H9 (cell line): ENCODE results near the gene LRRIQ4. TPM values are rescaled to one million over a fixed set of nuclear protein-coding genes. Genes with fewer than 3 reads are reported as not detected.

Experiments
- DNase-seq: peaks from one replicate; pipeline ENCODE4 v3.0.0-alpha.2; 2017
- H2AFZ ChIP-seq: one replicate; pipeline ENCODE4 v1.6.1; 2013; ENCODE audit warnings: mild to moderate bottlenecking, low read length, control low read depth, moderate library complexity
- H2AK5ac ChIP-seq: 2 replicates; pipeline ENCODE4 v1.6.1; 2013; ENCODE audit warnings: low read length, control low read depth, mixed read lengths; ENCODE audit not compliant: insufficient read length
- H2BK120ac ChIP-seq: one replicate; pipeline ENCODE4 v1.6.1; 2013; ENCODE audit warnings: low read depth, mild to moderate bottlenecking, low read length, control low read depth, inconsistent platforms; ENCODE audit not compliant: poor library complexity, severe bottlenecking
- H2BK12ac ChIP-seq: 2 replicates; pipeline ENCODE4 v1.6.1; 2013; ENCODE audit warnings: low read length, control low read depth, mixed read lengths, low read depth; ENCODE audit not compliant: insufficient read length
- H2BK15ac ChIP-seq: 2 replicates; pipeline ENCODE4 v1.6.1; 2013; ENCODE audit warnings: low read depth, low read length, control low read depth
- H2BK20ac ChIP-seq: one replicate; pipeline ENCODE4 v1.6.1; 2013; ENCODE audit warnings: low read depth, mild to moderate bottlenecking, low read length, control low read depth, inconsistent platforms; ENCODE audit not compliant: poor library complexity, severe bottlenecking
- H2BK5ac ChIP-seq: 2 replicates; pipeline ENCODE4 v1.6.1; 2013; ENCODE audit warnings: low read length, control low read depth, mixed read lengths; ENCODE audit not compliant: insufficient read length
- H3K14ac ChIP-seq: 2 replicates; pipeline ENCODE4 v1.6.1; 2013; ENCODE audit warnings: low read length, control low read depth; ENCODE audit not compliant: insufficient read depth
- H3K18ac ChIP-seq: 2 replicates; pipeline ENCODE4 v1.6.1; 2013; ENCODE audit warnings: low read depth, mild to moderate bottlenecking, mixed read lengths, low read length, control low read depth; ENCODE audit not compliant: insufficient read length
- H3K23ac ChIP-seq: 2 replicates; pipeline ENCODE4 v1.6.1; 2013; ENCODE audit warnings: low read length, control low read depth, mixed read lengths, low read depth; ENCODE audit not compliant: insufficient read length
- H3K23me2 ChIP-seq: 2 replicates; pipeline ENCODE4 v1.6.1; 2013; ENCODE audit warnings: low read depth, mild to moderate bottlenecking, mixed read lengths, low read length, control low read depth; ENCODE audit not compliant: insufficient read length, poor library complexity, severe bottlenecking
- H3K27ac ChIP-seq: 2 replicates; pipeline ENCODE4 v1.5.1; 2013; ENCODE audit warnings: low read length, control low read depth, mixed read lengths, low read depth; ENCODE audit not compliant: insufficient read length
- H3K27me3 ChIP-seq: 2 replicates; pipeline ENCODE4 v1.6.1; 2013; ENCODE audit warnings: low read length, control low read depth, inconsistent platforms; ENCODE audit not compliant: insufficient read depth
- H3K4ac ChIP-seq: 2 replicates; pipeline ENCODE4 v1.6.1; 2013; ENCODE audit warnings: low read depth, mild to moderate bottlenecking, control low read depth, inconsistent platforms, low read length, moderate library complexity
- H3K4me1 ChIP-seq: 2 replicates; pipeline ENCODE4 v1.6.1; 2013; ENCODE audit warnings: low read length, control low read depth, inconsistent platforms; ENCODE audit not compliant: insufficient read depth
- H3K4me2 ChIP-seq: 2 replicates; pipeline ENCODE4 v1.6.1; 2013; ENCODE audit warnings: low read length, control low read depth, mixed read lengths; ENCODE audit not compliant: insufficient read length, insufficient read depth
- H3K56ac ChIP-seq: 2 replicates; pipeline ENCODE4 v1.6.1; 2013; ENCODE audit warnings: low read depth, mild to moderate bottlenecking, mixed read lengths, low read length, control low read depth; ENCODE audit not compliant: insufficient read length
- H3K79me1 ChIP-seq: 2 replicates; pipeline ENCODE4 v1.6.1; 2013; ENCODE audit warnings: low read depth, mild to moderate bottlenecking, moderate library complexity, low read length, control low read depth, inconsistent platforms; ENCODE audit not compliant: insufficient read depth, poor library complexity, severe bottlenecking
- H3K79me2 ChIP-seq: 2 replicates; pipeline ENCODE4 v1.6.1; 2013; ENCODE audit warnings: low read length, control low read depth, inconsistent platforms; ENCODE audit not compliant: insufficient read depth
- H3K9ac ChIP-seq: 2 replicates; pipeline ENCODE4 v1.6.1; 2013; ENCODE audit warnings: low read length, control low read depth, mixed read lengths; ENCODE audit not compliant: insufficient read length; ENCODE audit errors: extremely low read depth
- H3K9me3 ChIP-seq: one replicate; pipeline ENCODE4 v1.6.1; 2013; ENCODE audit warnings: low read depth, low read length, inconsistent platforms; ENCODE audit not compliant: control insufficient read depth
- H3T11ph ChIP-seq: one replicate; pipeline ENCODE4 v1.6.1; 2013; ENCODE audit warnings: mild to moderate bottlenecking, low read length, control low read depth, inconsistent platforms
- H4K20me1 ChIP-seq: one replicate; pipeline ENCODE4 v1.6.1; 2013; ENCODE audit not compliant: control insufficient read depth, insufficient read length, insufficient read depth
- H4K5ac ChIP-seq: 2 replicates; pipeline ENCODE4 v1.6.1; 2013; ENCODE audit warnings: low read depth, mild to moderate bottlenecking, mixed read lengths, low read length, control low read depth; ENCODE audit not compliant: insufficient read length
- H4K8ac ChIP-seq: replicated peaks from 2 replicates; pipeline ENCODE4 v1.6.1; 2013; ENCODE audit warnings: low read length, control low read depth, mixed read lengths, low read depth; ENCODE audit not compliant: insufficient read length
- H4K91ac ChIP-seq: 2 replicates; pipeline ENCODE4 v1.6.1; 2013; ENCODE audit warnings: low read depth, mild to moderate bottlenecking, moderate library complexity, mixed read lengths, low read length, control low read depth; ENCODE audit not compliant: insufficient read length
- H3K27ac Mint-ChIP-seq, 3 experiments: 2 replicates in 2 of 3; 3 replicates in 1 of 3; pipeline ENCODE4 v1.8.0; 2020 to 2021; ENCODE audit warnings: mixed read lengths in 3 of 3, mild to moderate bottlenecking in 1 of 3, moderate library complexity in 1 of 3
- H3K27me3 Mint-ChIP-seq: 2 replicates; pipeline ENCODE4 v1.8.0; 2021; ENCODE audit warnings: low read depth, mild to moderate bottlenecking, moderate library complexity, mixed read lengths
- H3K36me3 Mint-ChIP-seq, 3 experiments: 2 replicates in 2 of 3; 3 replicates in 1 of 3; pipeline ENCODE4 v1.8.0; 2020 to 2021; ENCODE audit warnings: low read depth in 3 of 3, mixed read lengths in 3 of 3; ENCODE audit not compliant: insufficient read depth in 1 of 3
- H3K4me1 Mint-ChIP-seq, 2 experiments: 2 replicates each; pipeline ENCODE4 v1.8.0; 2020; ENCODE audit warnings: mixed read lengths in 2 of 2
- H3K4me3 Mint-ChIP-seq, 2 experiments: 2 replicates in 1 of 2; 3 replicates in 1 of 2; pipeline ENCODE4 v1.8.0; 2020 to 2021; ENCODE audit warnings: mild to moderate bottlenecking in 2 of 2, mixed read lengths in 2 of 2, moderate library complexity in 1 of 2
- H3K9me3 Mint-ChIP-seq, 2 experiments: 2 replicates in 1 of 2; 3 replicates in 1 of 2; pipeline ENCODE4 v1.8.0; 2020; ENCODE audit warnings: mild to moderate bottlenecking in 2 of 2, mixed read lengths in 2 of 2, moderate library complexity in 1 of 2
- WGBS: extraction: QIAGEN DNeasy Blood & Tissue Kit; methylation state at CpG from one replicate; pipeline ENCODE4 v1.1.7; 2013; ENCODE audit warnings: missing lambda C conversion rate, low lambda C conversion rate, mixed read lengths; ENCODE audit not compliant: insufficient read length; ENCODE audit errors: extremely low coverage; 5-methylcytosine and 5-hydroxymethylcytosine counted together
- total RNA-seq: library from RNA; stranded (reverse); gene quantifications from 2 replicates; pipeline ENCODE4 v1.2.1, GENCODE V29; 2021
- TF ChIP-seq, protein P1 (sequence below): fragments of 200-600 bp; sonication (generic); conservative IDR thresholded peaks from 3 replicates; pipeline ENCODE4 v1.8.0; 2021; ENCODE audit warnings: antibody characterized with exemption, mild to moderate bottlenecking

LRRIQ4 gene
- total RNA-seq, 1 experiment from 2014 or later = not detected

DNA sequence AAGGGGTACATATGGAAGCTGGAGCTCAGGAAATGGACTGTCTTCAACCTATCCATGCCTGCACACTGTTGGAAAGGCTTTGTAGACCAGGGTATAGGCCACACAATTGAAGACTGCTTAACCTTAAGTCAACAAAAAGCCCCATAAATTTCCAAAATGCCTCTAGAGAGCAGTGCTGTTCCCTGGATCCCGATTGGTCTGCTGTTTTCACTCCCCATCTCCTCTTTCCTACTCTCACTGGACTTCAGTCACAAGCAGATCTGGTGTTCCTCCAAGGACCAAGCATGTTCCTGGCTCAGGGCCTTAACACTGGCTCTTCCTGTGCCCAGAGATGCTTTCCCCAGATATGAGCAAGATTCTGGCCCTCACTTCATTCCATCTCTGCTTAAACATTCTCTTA lies 22.9 kb downstream of the LRRIQ4 start:
- no CpG with 5 or more reads among the region's 1 CpG for WGBS
- no peak overlapping the region for H4K91ac ChIP-seq

More for the DNA sequence above, 22.9 kb downstream of the LRRIQ4 start:
- Histone ChIP-seq H3K9ac (no peak overlapping the region), H3K18ac (no peak overlapping the region), H3K56ac (no peak overlapping the region), H2BK15ac (no peak overlapping the region), H4K8ac (no peak overlapping the region), H4K5ac (no peak overlapping the region), H3K4me1 (no peaks in the 10 kb centered on the region), H3K27ac (no peak overlapping the region), H2BK12ac (no peak overlapping the region), H2BK120ac (no peak overlapping the region), H3K79me1 (no peaks in the 10 kb centered on the region), H3T11ph (no peak overlapping the region), H3K4me2 (no peak overlapping the region), H3K14ac (no peak overlapping the region), H2BK5ac (no peak overlapping the region), H3K9me3 (no peaks in the 10 kb centered on the region), H3K23ac (no peak overlapping the region), H4K20me1 (no peaks in the 10 kb centered on the region), H3K23me2 (no peaks in the 10 kb centered on the region), H2BK20ac (no peak overlapping the region), H3K4ac (no peak overlapping the region), H2AK5ac (no peak overlapping the region), H2AFZ (no peak overlapping the region), H3K27me3 (no peaks in the 10 kb centered on the region), H3K79me2 (no peaks in the 10 kb centered on the region)
- Mint-ChIP-seq H3K36me3 (no peaks in the 10 kb centered on the region), H3K4me3 (no peak overlapping the region), H3K27me3 (no peaks in the 10 kb centered on the region), H3K27ac (peak overlapping the region in 1 of 3 experiments; percentile 73; a peak in 1 of 7 replicates), H3K9me3 (no peaks in the 10 kb centered on the region), H3K4me1 (peaks cover 7 to 11% of the 10 kb centered on the region in 2 experiments)
- no peak for DNase-seq
- TF ChIP-seq, protein P1, sequence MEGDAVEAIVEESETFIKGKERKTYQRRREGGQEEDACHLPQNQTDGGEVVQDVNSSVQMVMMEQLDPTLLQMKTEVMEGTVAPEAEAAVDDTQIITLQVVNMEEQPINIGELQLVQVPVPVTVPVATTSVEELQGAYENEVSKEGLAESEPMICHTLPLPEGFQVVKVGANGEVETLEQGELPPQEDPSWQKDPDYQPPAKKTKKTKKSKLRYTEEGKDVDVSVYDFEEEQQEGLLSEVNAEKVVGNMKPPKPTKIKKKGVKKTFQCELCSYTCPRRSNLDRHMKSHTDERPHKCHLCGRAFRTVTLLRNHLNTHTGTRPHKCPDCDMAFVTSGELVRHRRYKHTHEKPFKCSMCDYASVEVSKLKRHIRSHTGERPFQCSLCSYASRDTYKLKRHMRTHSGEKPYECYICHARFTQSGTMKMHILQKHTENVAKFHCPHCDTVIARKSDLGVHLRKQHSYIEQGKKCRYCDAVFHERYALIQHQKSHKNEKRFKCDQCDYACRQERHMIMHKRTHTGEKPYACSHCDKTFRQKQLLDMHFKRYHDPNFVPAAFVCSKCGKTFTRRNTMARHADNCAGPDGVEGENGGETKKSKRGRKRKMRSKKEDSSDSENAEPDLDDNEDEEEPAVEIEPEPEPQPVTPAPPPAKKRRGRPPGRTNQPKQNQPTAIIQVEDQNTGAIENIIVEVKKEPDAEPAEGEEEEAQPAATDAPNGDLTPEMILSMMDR = no peak
